Adrenal gland (tissue), 5 donors: ENCODE data around the gene MED12L.

Experiments
- CTCF ChIP-seq, 6 experiments: fragments of 450-650 bp in 4 of 6; fragments of 200-600 bp in 2 of 6; sonication (generic) in 1 of 6; IDR thresholded peaks; 1 replicate in 5 of 6; 2 replicates in 1 of 6; pipeline versions ENCODE4 v1.5.1 to v1.8.0; 2016 to 2021; ENCODE audit warnings: antibody characterized with exemption in 6 of 6, mild to moderate bottlenecking in 2 of 6, moderate library complexity in 1 of 6
- POLR2A ChIP-seq, 2 donors: fragments of 450-650 bp; IDR thresholded peaks; one replicate each; pipeline ENCODE4 v1.6.1; 2017; ENCODE audit warnings: antibody characterized with exemption in 2 of 2, mild to moderate bottlenecking in 2 of 2, moderate library complexity in 1 of 2
- donor health status: DM: no; HTN: no; CAD: no.

- TF ChIP-seq CTCF (IDR thresholded peaks at IDR 0.05), result no peak
- TF ChIP-seq POLR2A (IDR thresholded peaks at IDR 0.05), result no peak
These were observed 151.3 kb downstream of the MED12L start for GRCh38 chr3:151236736-151237135.
